HG02938 (cell line): ENCODE data around the gene POU6F2.
A peak's percentile ranks its signal among the peaks of the same experiment; 100 is the strongest.
"Not testable (repeated sequence)": the region's sequence is repeated elsewhere in the genome, so short reads cannot be mapped to it uniquely, and the experiment has no call there.

Experiments used
- ATAC-seq: cut with Tn5 transposase; IDR thresholded peaks from one replicate; pipeline ENCODE4 v1.9.1; 2021; ENCODE audit warnings: mild to moderate bottlenecking, moderate library complexity; ENCODE audit not compliant: unreplicated experiment

Gene POU6F2

DNA sequence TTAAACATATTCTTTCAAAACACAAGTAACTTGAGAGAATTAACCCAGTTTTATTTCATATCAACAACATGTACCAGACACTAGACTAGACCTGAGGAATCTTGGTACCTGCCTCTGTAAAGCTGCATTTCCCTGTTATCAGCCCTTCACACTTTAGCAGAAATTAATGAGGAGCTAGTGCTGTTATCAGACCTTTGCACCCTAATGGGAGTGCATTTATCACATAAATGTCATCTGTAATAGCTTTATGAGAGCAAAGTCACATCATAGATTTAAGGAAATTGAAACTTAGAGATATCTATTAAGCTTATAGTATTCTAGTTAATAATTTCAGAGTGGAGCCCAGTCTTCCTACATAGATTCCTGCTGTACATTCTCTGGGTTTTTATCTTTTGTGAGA is 318.1 kb downstream of the POU6F2 start:
- ATAC-seq: no peak

DNA sequence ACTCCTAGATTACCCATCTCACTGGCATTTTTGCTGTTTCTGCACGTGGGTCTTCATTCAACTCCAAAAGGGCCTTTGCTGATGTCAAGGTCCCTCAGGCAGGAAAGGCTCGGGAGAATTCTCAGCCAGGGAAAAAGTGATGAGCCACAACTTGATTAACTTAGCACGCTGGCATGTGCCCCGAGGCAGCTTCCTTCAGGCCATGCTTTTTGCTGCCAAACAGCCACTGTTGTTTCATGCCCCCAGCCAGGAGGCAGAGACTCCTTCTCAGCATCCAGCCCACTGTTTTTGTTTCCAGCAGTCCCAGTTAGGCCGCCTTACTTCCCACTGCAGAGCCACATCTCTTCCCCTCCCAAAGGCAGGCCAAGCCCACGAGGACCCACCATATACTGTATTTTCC is 322.0 kb downstream of the POU6F2 start:
- no peak for ATAC-seq

DNA sequence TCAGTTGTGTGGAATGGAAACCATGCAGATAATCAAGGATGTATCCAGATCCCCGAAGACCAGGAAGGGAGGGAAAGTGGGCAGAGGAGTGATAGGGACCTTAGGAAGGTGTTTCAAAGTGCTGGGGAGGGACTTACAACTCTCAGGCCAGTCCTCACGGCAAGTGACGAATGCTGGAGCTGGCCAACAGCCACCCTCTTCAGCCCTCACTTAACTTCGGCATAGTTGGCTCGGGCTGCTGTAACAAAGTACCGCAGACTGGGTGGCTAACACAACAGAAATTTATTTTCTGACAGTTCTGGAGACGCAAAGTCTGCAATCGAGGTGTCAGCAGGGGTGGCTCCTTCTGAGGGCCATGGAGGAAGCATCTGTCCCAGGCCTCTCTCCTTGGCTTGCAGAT is 322.6 kb downstream of the POU6F2 start:
- ATAC-seq: no peak

DNA sequence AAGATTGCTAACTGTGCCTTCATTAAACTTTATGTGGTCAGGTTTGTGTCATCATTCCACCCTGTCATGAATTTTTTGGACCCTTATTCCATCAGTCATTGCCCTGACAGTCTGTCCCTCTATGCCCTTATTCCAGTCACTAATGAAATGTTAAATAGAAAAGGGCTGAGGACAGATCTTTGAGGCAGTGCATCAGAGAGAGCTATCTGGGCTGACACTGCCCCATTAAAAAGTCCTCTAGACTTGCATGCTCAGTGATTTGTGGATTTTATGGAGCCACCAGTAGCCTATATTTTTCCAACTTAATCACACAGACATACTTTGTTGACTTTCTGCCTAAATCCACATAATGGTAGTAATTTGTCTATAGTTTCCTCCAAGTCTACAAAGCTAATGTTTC is 323.8 kb downstream of the POU6F2 start:
- ATAC-seq: no peak

DNA sequence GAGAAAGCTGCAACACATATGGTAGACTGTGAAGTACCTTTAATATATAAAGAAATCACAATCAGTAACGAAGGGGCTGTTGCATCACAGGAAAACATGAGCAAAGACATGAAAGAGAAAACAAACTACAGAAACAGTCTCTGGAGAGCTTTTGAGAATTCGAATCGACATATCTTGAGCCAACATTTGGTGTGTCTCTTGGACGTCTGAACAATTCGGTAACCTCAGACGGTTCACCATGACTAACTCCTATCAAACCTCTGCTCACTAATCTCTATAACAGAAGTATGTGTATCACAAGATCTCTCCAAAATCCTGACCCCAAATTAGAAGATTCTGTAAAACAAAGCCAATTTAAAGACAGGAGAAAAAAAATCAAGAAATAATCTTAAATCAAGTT is 326.5 kb downstream of the POU6F2 start:
- no peak for ATAC-seq

DNA sequence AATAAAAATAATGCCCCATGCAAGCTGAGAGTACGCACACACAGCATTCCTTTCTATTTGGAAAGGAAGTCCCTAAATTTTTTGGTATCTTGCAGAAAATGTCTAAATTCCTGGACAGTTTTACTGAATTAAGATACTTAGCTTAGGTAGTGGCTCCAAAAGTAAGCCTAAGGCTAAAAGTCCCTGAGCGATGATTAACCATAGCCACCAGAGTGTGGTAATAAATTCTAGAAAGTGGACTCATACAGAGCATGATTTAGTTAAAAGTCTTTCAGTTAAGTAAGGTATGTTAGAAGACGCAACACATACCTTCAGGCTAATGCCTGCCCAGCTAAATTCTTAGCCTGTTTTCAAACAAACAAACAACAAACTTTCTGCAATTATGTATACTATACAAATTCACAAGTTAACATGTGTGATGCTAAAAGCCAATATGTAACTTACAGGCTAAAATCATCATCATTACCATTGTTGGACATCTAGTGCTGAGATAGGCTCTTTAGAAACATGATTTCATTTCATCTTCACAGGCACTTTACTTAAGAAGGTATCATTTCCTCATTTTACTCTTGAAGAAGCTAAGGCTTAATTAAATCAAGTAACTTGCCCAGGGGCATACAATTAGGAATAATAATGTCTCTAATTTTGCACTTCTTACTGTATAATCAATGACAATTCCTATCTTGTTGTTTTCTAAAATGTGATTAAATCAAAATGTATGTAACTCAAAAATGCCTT is 327.1 kb downstream of the POU6F2 start:
- ATAC-seq: peak; percentile 66

DNA sequence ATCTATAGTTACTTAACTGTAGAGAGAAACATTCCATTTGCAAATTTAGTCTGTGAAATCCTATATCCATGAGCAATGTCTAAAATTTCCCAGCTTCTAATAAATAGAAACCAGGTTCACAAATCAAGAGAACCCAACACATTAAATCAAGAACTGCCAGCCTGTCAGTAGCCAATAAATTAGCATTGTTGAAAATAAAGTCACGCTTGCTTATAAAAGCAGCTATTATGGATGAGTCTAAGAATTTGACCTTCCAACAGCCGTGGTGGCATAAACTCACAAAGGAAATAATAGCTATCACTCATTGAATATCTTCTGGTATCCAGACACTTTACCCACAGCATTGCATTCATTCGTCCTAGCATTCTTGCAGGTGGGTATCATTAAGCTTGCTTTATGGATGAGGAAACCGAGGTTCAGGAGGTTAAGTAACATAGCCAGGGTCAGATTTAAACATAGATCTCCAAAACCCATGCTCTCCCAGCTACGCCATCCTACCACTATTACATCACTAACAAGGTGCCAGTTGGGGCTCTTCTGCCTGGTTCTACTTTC is 328.4 kb downstream of the POU6F2 start:
- ATAC-seq: no peak

DNA sequence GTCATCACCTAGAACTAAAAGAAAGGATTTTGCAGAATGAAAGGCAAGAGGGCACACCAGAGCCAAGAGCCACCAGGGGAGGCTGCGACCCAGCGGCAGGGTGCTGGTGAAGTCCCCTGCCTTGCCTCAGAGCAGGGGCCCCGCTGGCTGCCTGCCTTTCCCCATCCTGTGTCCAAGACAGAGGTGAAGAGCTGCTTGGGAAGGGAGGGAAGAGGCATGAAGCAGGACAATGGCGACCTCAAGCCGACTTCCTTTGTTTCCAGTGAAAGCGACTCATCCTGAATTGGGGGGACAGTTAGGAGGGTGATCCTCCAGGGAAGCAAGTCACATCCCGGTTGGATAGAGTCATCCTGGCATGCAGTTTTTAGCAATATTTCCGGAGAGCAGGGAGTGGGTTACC is 333.0 kb downstream of the POU6F2 start:
- no peak for ATAC-seq

DNA sequence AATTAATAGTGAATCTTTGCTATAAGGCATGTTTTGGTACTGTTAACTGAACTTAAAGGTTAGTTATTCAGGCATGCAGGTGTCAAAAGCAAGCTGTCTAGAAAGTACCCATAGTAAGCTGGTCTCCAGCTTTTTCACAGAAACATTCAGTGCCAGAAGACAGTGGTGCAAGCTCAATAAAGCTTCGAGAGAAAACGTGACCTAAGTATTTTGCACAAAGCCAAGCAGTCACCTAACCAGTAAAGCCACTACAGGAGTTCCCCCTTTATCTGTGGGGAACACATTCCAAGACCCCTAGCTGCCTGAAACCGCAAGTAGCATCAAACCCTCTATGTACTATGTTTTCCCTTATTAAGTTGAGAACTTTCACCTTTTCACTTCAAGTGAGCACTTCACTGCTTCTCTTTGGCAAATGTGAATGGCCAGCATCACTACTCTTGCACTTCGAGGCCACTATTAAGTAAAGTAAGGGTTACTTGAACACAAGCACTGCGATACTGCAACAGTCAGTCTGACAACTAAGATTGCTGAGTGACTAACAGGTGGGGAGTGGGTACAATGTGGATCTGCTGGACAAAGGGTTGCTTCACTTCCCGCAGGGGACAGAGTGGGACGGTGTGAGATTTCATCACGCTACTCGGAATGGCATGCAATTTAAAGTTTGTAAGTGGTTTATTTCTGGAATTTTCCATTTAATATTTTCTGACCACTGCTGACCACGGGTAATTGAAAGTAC is 334.7 kb downstream of the POU6F2 start:
- ATAC-seq: no peak

DNA sequence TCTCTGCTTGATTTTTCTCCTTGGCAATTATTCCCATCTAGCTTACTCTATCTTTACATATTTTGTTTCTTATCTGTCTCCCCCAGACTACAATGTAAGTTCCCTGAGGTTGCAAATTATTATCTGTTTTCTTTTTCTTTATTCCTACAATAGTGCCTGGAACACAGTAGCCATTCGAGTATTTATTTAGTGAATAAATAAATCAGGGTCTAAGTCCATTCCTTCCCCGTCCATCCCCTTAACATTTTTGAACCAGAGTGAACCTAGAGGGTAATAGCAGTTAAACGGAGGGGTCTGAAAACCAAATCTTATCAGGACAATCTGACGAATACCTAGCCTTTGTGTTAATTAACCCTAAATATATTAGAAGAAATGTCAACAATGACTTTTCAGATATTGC is 335.7 kb downstream of the POU6F2 start:
- ATAC-seq: no peak

DNA sequence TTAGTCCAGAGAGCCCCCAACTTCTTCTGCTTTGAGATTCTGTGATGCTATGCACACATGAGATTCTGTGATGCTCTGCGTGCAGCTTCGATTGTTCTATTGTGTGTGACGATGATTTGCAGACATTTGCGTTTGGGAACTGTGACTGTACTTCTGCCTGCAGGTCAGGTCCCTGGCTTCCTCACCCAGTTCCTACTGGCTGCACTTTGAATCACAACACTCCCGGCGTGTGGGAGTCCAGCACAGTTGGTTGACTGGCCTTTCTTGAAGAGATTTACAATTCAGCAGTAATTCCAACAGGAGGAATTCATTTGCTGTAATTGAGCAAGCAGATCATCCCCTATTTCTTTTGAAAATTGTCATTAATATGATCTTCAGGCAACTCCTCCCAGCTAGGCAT is 336.3 kb downstream of the POU6F2 start:
- ATAC-seq: no peak

DNA sequence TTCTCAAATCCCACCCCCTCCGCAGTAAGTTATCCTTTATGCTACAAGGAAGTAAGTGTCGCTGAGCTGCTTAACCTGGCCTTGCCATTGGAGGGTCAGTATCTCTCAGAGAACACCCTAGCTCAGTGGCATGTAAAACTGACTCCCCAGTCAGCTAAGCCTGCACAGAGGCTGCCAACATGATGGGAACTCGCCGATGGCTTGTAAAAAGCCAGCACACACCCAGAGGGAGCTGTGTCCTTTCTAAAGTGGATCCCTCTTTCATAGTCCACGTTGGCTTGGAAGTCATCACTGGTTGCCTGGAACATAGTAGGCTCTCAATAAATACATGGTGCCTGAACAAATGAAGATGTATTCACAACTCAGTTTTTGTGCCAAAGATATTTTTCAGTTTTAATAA is 339.4 kb downstream of the POU6F2 start:
- no peak for ATAC-seq

DNA sequence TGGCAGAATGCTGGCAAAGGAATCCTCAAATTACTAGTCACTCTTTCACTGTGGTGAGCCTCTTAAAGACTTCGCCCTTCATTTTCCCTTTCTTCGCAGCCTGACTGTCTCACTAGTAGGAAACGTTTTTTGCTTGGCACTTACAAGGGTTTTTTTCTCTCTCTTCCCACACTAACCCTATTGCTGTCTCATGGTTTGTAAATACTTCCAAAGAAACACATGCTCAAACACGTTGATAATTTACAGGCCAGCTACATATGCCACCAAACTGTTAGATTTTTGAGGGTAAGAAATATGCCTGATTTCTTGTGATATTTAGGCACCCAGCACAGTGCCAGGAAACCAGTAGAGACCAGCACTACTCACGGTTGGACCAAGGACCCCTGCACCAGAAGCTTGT is 340.2 kb downstream of the POU6F2 start:
- no peak for ATAC-seq

DNA sequence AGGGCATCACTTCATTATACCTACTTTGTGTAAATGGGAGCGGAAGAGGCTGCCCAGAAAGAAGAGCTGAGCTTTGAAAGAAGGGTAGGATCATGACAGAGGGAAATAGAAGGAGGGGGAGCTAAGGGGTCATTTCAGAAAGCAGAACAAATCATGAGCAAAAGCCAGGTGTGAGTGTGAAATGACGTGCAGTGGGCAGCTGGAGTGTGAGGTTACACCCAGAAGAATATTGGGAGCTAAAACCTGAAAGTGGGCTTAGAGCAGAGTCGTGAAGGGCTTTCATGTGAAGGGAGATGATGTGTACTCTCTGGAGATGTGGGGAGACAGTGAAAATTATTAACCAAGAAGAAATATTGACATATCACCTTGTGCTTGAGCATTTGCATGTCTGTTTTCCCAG is 343.5 kb downstream of the POU6F2 start:
- no peak for ATAC-seq

DNA sequence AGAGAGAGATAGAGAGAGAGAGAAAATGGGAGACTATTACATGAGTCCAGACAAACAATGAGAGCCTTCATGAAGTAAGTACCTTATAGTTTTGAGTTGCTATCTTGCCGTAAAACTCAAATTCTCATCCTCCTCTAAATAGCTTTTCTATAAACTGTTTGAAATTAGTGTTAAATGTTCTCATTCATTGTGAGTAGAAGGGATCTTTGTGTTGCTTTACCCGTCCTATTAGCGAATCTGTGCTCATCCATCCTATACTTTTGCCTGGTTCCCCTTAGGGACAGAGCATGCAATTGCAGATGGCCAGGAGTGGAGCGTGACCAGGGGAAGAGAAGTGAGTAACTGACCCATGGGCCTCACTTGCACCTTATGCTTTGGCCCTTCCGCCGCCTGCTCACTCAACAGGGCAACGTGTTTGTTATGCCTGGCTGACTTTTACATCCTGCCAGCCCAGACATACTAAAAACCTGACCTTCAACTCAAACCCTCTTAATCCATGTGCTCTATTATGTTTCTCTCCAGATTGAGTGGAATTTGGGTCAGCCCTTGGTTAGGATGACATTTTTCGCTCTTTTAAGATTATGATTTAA is 344.3 kb downstream of the POU6F2 start:
- peak; percentile 38 for ATAC-seq

DNA sequence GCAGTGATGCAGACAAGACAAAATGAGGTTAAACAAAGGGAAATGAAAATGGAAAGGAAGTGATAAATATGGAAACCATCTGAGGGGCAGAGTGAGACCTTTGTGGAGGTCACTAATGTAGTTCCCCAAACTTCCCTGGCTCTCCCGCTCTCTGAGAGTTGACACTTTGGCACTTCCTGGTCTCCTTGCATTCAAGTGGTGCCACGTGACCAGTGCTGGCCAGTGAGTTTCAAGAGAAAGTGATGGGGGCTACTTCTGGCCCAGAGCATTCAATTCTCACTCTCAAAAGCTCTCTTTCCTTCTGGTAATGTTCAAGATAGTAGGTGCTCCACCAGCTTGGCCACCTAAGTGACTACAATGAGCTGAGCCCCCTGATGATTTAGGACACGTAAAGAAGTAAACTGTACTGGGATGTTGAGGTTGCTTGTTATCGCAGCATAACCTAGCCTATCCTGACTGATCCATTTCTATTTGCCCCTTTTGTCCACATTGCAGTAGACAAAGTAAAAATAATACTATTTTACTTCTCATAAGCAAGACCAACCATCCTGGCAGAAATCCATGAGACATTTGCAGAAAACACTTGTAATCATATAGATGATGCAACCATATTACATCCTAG is 346.5 kb downstream of the POU6F2 start:
- ATAC-seq: no peak

DNA sequence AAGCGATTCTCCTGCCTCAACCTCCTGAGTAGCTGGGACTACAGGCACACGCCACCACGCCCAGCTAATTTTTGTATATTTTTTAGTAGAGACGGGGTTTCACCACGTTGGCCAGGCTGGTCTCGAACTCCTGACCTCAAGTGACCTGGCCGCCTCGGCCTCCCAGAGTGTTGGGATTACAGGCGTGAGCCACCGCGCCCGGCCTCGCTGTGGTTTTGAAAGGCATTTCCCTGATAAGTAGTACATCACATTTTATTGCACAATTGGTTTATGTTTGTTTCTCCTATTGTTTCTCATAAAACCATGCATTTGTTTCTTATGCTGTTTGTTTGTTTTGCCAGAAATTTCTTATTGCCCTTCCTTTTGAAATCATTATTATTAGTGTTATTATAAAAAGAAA is 353.9 kb downstream of the POU6F2 start:
- not testable (repeated sequence) for ATAC-seq

DNA sequence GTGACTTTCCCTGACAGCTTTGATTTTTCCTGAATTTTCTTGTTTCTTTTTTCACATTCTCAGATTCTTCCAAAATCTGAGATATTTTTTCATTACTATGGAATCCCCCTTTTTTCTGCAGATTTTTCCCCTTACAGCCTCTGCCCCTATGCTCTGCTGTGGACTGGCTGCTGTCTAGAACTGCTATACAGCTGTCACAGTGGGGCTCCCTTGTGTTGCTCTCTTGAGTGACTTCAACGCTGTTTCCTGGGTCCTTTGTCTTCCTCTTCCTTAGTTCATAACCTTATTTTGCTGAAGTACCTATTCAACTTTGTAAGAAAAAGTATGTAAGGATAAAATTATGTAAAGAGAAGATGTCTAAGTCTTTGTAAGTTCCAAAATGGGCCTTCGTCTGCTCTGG is 354.4 kb downstream of the POU6F2 start:
- ATAC-seq: no peak

DNA sequence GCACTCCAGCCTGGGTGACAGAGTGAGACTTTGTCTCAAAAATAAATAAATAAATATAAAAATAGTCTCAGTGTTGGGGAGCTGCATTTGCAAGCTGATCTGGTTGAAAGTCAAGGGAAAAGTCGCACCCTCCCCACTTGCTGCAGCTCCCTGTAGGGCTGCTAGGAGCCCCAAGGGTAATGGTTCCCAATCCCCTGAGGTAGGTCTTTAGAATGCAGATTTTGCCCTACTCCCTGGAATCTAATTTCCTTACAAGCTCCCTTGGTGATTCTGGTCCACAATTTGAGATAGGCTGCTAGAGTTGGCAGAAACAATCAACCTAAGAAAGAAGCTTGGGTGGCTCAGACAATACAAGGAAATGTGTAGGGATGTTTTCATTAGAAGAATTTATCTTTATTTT is 356.0 kb downstream of the POU6F2 start:
- no peak for ATAC-seq

DNA sequence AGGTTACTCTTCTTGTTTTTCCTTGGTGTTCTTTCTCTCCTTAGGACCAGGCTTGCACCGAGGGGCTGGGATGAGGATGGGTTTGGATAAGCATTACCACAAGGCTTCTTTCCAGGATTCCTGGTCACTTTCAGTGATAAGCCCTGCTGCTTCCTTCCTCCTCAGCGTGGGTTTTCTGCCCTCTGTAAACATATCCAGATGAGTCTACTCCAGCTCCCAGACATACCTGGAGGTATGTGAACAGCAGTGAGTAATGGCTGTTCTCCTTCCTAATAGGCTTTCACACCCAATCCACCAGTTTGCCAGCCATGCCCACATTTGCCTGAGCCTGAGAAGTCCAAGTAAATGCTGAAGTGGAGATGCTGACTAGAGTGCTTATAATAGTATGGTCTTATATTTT is 358.7 kb downstream of the POU6F2 start:
- ATAC-seq: no peak

DNA sequence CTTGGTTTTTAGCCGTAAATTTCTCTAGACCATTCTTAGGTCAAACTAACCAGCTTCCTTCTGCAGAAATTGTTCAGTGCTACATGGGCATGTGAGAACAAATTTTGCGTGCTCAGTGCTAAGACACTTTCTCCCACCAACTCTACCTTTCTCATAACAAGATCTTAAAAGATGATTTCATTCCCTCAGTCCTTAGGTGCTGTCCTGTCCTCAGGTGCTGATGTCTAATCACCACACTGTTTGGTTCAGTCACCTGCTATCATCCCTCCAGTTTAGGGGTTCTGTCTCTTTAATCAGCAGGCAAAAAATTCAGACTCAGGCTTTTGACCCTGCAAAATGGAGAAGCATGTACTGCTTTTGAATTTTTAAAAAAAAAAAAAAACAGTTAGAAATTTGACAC is 361.0 kb downstream of the POU6F2 start:
- no peak for ATAC-seq

DNA sequence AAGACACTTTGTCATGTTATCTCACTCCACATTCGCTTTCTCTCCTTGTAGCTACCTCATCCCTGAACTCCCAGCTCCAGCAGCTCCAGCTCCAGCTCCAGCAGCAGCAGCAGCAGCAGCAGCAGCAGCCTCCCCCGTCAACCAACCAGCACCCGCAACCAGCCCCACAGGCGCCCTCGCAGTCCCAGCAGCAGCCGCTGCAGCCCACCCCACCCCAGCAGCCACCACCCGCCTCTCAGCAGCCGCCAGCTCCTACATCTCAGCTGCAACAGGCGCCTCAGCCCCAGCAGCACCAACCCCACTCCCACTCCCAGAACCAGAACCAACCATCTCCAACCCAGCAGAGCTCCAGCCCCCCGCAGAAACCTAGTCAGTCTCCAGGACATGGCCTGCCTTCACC is 361.9 kb downstream of the POU6F2 start:
- ATAC-seq: no peak
